ENCODE measurements around the gene SKP2. TPM values are rescaled to one million over a fixed set of nuclear protein-coding genes. Genes with fewer than 3 reads are reported as not detected.
A peak's percentile ranks its signal among the peaks of the same experiment; 100 is the strongest.

The SKP2 gene
- total and polyA plus RNA-seq, 12 donors = 2.9 to 52.1 (median 13.7) TPM

DNA sequence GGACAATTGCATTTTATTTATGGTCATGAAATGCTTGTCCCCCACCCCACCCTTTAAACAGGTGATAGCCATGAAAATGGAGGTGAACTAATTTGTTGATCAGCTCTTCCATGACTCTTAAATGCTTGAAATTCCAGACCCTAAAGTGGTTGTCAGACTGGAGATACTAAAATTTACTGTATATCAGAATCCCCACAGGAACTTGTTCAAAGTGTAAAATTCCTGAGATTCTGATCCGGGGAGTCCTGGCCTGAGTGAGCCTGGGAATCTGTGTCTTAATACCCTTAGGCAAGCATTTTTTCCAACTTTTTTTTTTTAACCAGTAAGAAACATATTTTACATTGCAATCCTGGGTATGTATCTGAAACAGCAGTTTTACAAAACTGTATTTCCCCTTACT lies 4.7 kb downstream of the SKP2 start:
- no peak for DNase-seq
- Histone ChIP-seq H3K27ac (peak overlapping the region in 1 of 5 donors; percentile 22), H3K4me1 (replicated peaks in 1 of 2) (peaks cover 17 to 38% of the 10 kb centered on the region in 2 donors), H3K27me3 (no peaks in the 10 kb centered on the region), H3K9me3 (replicated peaks in 1 of 3) (no peaks in the 10 kb centered on the region), H3K36me3 (replicated peaks in 1 of 2) (peaks cover 0 to 11% of the 10 kb centered on the region in 2 donors), H3K4me3 (no peak overlapping the region)
- WGBS, 4 donors = 59 to 78% (median 66%) methylated on average over 1 of the region's 1 CpG
- intact Hi-C loops (cut with DNase I) = no loop called here
- TF ChIP-seq POLR2A (IDR thresholded peaks at IDR 0.05) = no peak
- TF ChIP-seq, protein P1, sequence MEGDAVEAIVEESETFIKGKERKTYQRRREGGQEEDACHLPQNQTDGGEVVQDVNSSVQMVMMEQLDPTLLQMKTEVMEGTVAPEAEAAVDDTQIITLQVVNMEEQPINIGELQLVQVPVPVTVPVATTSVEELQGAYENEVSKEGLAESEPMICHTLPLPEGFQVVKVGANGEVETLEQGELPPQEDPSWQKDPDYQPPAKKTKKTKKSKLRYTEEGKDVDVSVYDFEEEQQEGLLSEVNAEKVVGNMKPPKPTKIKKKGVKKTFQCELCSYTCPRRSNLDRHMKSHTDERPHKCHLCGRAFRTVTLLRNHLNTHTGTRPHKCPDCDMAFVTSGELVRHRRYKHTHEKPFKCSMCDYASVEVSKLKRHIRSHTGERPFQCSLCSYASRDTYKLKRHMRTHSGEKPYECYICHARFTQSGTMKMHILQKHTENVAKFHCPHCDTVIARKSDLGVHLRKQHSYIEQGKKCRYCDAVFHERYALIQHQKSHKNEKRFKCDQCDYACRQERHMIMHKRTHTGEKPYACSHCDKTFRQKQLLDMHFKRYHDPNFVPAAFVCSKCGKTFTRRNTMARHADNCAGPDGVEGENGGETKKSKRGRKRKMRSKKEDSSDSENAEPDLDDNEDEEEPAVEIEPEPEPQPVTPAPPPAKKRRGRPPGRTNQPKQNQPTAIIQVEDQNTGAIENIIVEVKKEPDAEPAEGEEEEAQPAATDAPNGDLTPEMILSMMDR (IDR thresholded peaks at IDR 0.05) = no peak

DNA sequence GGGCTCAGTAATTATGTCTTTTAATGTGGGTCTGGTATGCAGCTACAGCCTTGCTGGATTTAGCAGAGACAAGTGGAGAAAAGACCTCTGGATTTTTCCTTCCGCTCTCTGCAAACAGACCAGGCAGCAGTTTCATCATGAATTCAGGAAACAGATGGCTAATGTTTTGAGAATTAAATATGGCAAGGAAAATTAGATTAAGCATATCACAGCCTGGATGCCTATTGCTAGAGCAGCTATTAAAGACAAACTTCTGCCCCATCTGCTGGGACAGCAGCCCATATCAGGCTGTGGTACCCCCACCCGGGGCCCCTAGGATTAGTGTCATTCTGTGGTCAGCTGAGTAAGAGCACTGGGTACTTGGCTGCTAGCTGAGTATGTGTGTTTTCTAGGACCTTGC lies 6.2 kb downstream of the SKP2 start:
- H3K36me3 ChIP-seq (replicated peaks in 1 of 2) = peaks cover 0 to 26% of the 10 kb centered on the region in 2 donors
- 33 to 52% (median 49%) methylated on average over 2 of the region's 2 CpGs for WGBS, 4 donors

DNA sequence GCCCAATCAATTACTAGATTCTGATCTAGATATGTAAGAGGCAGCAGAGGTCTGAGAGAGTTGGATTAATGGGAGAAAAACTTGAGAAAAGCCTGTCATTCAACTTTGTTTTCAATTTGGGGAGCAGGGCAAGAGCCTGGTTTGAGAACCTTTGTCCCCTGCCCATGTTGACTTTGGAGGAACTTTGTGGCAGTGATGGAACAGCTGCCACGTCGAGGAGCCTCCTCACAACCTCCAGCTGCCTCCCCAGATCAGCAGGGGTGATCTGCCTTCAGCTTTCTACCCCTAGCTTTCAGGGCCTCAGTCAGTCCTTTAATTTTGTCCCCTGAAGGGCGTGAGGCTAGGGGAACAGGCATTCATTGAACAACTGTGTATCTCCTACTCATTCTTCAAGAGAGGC lies 8.7 kb downstream of the SKP2 start:
- H3K27ac ChIP-seq = no peak overlapping the region
- H3K4me1 ChIP-seq (replicated peaks in 1 of 2) = peaks cover 10 to 21% of the 10 kb centered on the region in 2 donors
- intact Hi-C loops (cut with DNase I) = no loop called here
- H3K9me3 ChIP-seq (replicated peaks in 1 of 3) = no peaks in the 10 kb centered on the region
- no peaks in the 10 kb centered on the region for H3K27me3 ChIP-seq
- TF ChIP-seq, protein P1 (IDR thresholded peaks at IDR 0.05) = no peak
- no peak for TF ChIP-seq POLR2A (IDR thresholded peaks at IDR 0.05)
- no peak for DNase-seq
- 91 to 100% (median 94%) methylated on average over 3 of the region's 3 CpGs for WGBS, 4 donors
- peaks cover 0 to 49% of the 10 kb centered on the region in 2 donors for H3K36me3 ChIP-seq (replicated peaks in 1 of 2)
- no peak overlapping the region for H3K4me3 ChIP-seq

More for the DNA sequence above, 6.2 kb downstream of the SKP2 start:
- intact Hi-C loops (cut with DNase I) = no loop called here
- TF ChIP-seq, protein P1 (IDR thresholded peaks at IDR 0.05) = no peak
- no peak for TF ChIP-seq POLR2A (IDR thresholded peaks at IDR 0.05)
- Histone ChIP-seq H3K4me1 (replicated peaks in 1 of 2) (peaks cover 16 to 31% of the 10 kb centered on the region in 2 donors), H3K4me3 (no peak overlapping the region), H3K9me3 (replicated peaks in 1 of 3) (no peaks in the 10 kb centered on the region), H3K27me3 (no peaks in the 10 kb centered on the region), H3K27ac (peak overlapping the region in 1 of 5 donors; percentile 41)
- DNase-seq = peak in 2 of 7 donors; percentile 24 to 83

DNA sequence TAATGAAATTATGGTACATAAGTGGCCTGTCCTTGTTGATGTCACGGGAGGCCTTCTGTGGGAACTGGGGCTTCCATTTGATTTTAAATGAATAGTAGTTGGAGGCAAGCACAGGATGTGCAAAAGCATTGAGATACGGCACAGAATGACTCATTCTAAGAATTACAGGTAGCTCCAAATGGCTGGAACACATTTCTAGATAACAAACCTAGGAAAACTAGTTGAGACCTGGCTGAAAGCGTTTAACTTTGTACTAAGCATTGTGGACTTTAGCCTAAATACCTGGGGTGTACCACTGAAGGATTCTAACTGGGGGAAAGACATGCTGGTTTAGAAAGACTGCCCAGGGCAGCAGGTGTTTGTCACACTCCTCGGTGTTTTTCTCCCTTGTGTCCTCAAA lies 9.4 kb downstream of the SKP2 start:
- intact Hi-C loops (cut with DNase I) = no loop called here
- TF ChIP-seq, protein P1 (IDR thresholded peaks at IDR 0.05) = no peak
- no peak for TF ChIP-seq POLR2A (IDR thresholded peaks at IDR 0.05)
- Histone ChIP-seq H3K27ac (no peak overlapping the region), H3K4me1 (replicated peaks in 1 of 2) (peaks cover 10 to 21% of the 10 kb centered on the region in 2 donors), H3K4me3 (no peak overlapping the region), H3K27me3 (no peaks in the 10 kb centered on the region), H3K36me3 (replicated peaks in 1 of 2) (peaks cover 0 to 54% of the 10 kb centered on the region in 2 donors), H3K9me3 (replicated peaks in 1 of 3) (no peaks in the 10 kb centered on the region)
- DNase-seq = no peak
- 85 to 91% (median 91%) methylated on average over 4 of the region's 4 CpGs for WGBS, 4 donors

Data from adrenal gland (tissue), 12 donors.